Breast epithelium (tissue), 3 donors: ENCODE results near the gene LYST.

Experiments
- POLR2AphosphoS5 ChIP-seq, 3 donors: sonication (generic); formaldehyde crosslinking; IDR thresholded peaks; one replicate each; pipeline ENCODE4 v1.6.1; 2017; ENCODE audit warnings: antibody characterized with exemption in 3 of 3
- TF ChIP-seq, protein P1 (sequence below), 3 donors: fragments of 450-650 bp; IDR thresholded peaks; one replicate each; pipeline ENCODE4 v1.5.1; 2016 to 2017; ENCODE audit warnings: antibody characterized with exemption in 3 of 3, mild to moderate bottlenecking in 3 of 3, moderate library complexity in 3 of 3

DNA sequence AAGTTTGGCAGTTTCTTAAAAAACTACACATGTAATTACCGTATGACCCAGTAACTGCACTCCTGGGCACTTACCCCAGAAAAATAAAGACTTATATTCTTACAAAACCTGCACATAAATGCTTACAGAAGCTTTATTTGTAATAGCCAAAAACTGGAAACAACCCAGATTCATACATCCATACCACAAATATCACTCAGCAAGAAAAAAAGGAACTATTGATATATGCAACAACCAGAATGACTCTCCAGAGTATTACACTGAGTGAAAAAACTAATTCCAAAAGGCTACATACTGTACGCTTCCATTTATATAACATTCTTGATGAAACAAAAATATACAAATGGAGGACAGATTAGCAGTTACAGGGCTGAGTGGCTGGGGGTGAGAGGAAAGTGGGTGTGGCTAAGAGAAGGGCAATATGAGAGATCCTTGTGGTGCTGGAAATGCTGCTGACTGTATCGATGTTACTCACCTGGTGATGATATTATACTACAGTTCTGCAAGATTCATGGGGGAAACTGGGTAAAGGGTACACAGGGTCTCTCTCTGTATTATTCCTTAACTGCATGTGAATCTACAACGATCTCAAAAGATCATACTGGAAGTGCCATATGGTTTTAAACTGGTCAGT is 121.1 kb downstream of the LYST start:
- TF ChIP-seq, protein P1, sequence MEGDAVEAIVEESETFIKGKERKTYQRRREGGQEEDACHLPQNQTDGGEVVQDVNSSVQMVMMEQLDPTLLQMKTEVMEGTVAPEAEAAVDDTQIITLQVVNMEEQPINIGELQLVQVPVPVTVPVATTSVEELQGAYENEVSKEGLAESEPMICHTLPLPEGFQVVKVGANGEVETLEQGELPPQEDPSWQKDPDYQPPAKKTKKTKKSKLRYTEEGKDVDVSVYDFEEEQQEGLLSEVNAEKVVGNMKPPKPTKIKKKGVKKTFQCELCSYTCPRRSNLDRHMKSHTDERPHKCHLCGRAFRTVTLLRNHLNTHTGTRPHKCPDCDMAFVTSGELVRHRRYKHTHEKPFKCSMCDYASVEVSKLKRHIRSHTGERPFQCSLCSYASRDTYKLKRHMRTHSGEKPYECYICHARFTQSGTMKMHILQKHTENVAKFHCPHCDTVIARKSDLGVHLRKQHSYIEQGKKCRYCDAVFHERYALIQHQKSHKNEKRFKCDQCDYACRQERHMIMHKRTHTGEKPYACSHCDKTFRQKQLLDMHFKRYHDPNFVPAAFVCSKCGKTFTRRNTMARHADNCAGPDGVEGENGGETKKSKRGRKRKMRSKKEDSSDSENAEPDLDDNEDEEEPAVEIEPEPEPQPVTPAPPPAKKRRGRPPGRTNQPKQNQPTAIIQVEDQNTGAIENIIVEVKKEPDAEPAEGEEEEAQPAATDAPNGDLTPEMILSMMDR (IDR thresholded peaks at IDR 0.05): no peak
- TF ChIP-seq POLR2AphosphoS5 (IDR thresholded peaks at IDR 0.05): no peak
